ENCODE data around the gene EMP2. TPM values are rescaled to one million over a fixed set of nuclear protein-coding genes. Genes with fewer than 3 reads are reported as not detected.

The EMP2 gene
- total RNA-seq, 1 experiment from 2014 or later = 14.4 TPM

DNA sequence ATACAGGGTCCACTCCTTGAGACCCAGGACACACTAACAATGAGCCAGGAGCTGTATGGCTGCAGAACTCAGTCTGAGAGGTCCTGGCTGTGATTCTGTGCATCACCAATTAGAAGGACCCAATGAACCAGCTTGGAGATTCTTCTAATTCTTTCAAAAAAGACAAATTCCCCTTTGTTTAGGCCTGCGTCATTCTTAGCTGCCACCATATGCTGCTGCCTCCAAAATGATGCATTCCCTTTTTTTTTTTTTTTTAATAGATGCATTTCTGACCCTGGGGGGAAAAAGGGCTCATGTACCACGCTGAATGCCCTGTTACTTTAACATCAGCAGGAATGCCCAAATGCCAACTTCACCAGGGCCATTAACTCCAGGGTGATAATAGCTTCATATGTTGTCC, 28.5 kb downstream of the EMP2 start:
- Histone ChIP-seq H4K20me1 (ENCODE audit: control insufficient read depth, insufficient read depth, insufficient read length) (no peaks in the 10 kb centered on the region), H3K4me2 (ENCODE audit: insufficient read depth, insufficient read length, low read length) (no peak overlapping the region), H3K27ac (ENCODE audit: insufficient read length, low read depth, low read length) (no peak overlapping the region), H3K56ac (ENCODE audit: insufficient read length, low read depth, low read length) (no peak overlapping the region), H3K9ac (ENCODE audit: extremely low read depth, insufficient read length, low read length) (no peak overlapping the region), H3K9me3 (ENCODE audit: control insufficient read depth, low read depth, low read length) (peaks cover 10% of the 10 kb centered on the region), H4K5ac (ENCODE audit: insufficient read length, low read depth, low read length) (no peak overlapping the region), H4K8ac (replicated peaks; ENCODE audit: insufficient read length, low read depth, low read length) (no peak overlapping the region), H3K23ac (ENCODE audit: insufficient read length, low read depth, low read length) (no peak overlapping the region), H2BK20ac (ENCODE audit: low read depth, low read length, poor library complexity, severe bottlenecking) (no peak overlapping the region), H3K79me2 (ENCODE audit: insufficient read depth, low read length) (no peaks in the 10 kb centered on the region), H3K79me1 (ENCODE audit: insufficient read depth, low read depth, low read length, poor library complexity, severe bottlenecking) (no peaks in the 10 kb centered on the region), H3K27me3 (ENCODE audit: insufficient read depth, low read length) (no peaks in the 10 kb centered on the region), H3K4ac (ENCODE audit: low read depth, low read length) (no peak overlapping the region), H2AFZ (ENCODE audit: low read length) (no peak overlapping the region), H2BK120ac (ENCODE audit: low read depth, low read length, poor library complexity, severe bottlenecking) (no peak overlapping the region), H3T11ph (ENCODE audit: low read length) (no peak overlapping the region), H2BK12ac (ENCODE audit: insufficient read length, low read depth, low read length) (no peak overlapping the region), H3K18ac (ENCODE audit: insufficient read length, low read depth, low read length) (no peak overlapping the region), H2BK5ac (ENCODE audit: insufficient read length, low read length) (no peak overlapping the region), H3K23me2 (ENCODE audit: insufficient read length, low read depth, low read length, poor library complexity, severe bottlenecking) (no peaks in the 10 kb centered on the region), H3K4me1 (ENCODE audit: insufficient read depth, low read length) (no peaks in the 10 kb centered on the region), H2AK5ac (ENCODE audit: insufficient read length, low read length) (no peak overlapping the region), H2BK15ac (ENCODE audit: low read depth, low read length) (no peak overlapping the region), H4K91ac (ENCODE audit: insufficient read length, low read depth, low read length) (no peak overlapping the region), H3K14ac (ENCODE audit: insufficient read depth, low read length) (no peak overlapping the region)
- Mint-ChIP-seq H3K27ac (no peak overlapping the region), H3K27me3 (ENCODE audit: low read depth) (no peaks in the 10 kb centered on the region), H3K4me3 (no peak overlapping the region; a peak in 1 of 5 replicates), H3K9me3 (peaks cover 18 to 21% of the 10 kb centered on the region in 2 experiments), H3K4me1 (peaks cover 4 to 11% of the 10 kb centered on the region in 2 experiments; a peak in 3 of 4 replicates), H3K36me3 (ENCODE audit: insufficient read depth in 1 of 3, low read depth in 3 of 3) (peaks cover 21 to 25% (median 25%) of the 10 kb centered on the region in 3 experiments)
- TF ChIP-seq, protein P1, sequence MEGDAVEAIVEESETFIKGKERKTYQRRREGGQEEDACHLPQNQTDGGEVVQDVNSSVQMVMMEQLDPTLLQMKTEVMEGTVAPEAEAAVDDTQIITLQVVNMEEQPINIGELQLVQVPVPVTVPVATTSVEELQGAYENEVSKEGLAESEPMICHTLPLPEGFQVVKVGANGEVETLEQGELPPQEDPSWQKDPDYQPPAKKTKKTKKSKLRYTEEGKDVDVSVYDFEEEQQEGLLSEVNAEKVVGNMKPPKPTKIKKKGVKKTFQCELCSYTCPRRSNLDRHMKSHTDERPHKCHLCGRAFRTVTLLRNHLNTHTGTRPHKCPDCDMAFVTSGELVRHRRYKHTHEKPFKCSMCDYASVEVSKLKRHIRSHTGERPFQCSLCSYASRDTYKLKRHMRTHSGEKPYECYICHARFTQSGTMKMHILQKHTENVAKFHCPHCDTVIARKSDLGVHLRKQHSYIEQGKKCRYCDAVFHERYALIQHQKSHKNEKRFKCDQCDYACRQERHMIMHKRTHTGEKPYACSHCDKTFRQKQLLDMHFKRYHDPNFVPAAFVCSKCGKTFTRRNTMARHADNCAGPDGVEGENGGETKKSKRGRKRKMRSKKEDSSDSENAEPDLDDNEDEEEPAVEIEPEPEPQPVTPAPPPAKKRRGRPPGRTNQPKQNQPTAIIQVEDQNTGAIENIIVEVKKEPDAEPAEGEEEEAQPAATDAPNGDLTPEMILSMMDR (conservative IDR thresholded peaks at IDR 0.05) = no peak
- no CpG with 5 or more reads among the region's 2 CpGs for WGBS (ENCODE audit: extremely low coverage, insufficient read length, low lambda C conversion rate)
- no peak for DNase-seq

All from H9 (cell line).